ENCODE measurements around the gene BCDIN3D.
"Not testable (repeated sequence)": the region's sequence is repeated elsewhere in the genome, so short reads cannot be mapped to it uniquely, and the experiment has no call there.

Gene BCDIN3D

DNA sequence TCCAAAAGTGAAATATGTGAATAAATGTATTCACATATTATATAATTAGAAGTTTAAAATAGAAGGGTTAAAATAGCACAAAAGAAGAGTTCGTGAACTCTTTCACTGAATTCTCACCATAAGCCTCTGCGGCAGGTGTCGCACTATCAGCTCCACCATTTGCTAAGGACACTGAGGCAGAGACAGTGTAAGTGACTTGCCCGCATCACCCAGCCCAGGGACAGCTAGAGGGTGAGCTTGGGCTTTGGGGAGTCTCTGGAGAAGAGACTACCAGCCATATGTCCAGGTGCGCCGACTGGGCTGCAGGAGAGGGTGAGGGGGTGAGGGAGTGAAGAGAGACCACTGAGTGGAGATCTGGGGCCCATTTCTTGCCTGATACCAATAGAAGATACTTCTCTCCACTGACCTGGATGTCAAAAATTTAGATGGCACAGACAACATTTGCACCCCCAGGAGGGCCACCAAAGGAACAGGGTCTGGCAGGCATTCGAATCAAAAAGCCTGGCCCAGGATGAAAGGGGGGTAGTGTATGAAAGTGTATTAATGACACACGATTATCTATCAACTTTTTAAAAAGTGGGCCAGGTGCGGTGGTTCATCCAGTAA lies 32.3 kb upstream of the BCDIN3D start:
- DNase-seq, result peak; percentile 7

- peak; percentile 42 for DNase-seq
These were observed 31.4 kb upstream of the BCDIN3D start for GRCh38 chr12:49874142-49874897.

DNA sequence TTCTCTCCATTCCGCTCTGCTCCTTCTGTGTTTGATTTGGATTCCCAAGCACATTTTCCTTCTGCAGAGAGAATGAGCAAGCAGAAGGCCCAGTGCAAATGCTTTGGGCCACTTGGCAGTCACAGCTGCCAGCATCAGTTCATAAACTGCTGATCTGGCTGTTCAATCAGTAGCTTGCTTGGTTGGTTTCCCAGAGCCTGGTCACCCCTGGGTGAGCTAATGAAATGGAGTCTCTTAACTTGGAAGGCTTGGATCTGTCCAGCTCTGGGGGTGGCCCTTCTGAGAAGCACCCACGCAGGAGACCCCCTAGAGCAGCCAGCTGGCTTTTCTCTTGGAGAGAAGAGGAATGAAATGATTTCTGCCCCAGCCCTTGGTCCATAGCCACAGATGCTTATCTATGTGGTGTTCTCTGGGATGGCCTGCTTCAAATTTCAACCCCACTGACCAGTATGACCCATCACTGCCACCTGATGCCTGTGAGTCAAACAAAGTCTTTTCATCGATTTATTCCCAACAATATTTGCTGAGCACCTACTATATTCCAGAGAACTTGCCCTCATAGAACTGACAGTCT lies 30.5 kb upstream of the BCDIN3D start:
- peak; percentile 41 for DNase-seq

- no peak for DNase-seq
These were observed 29.9 kb upstream of the BCDIN3D start for GRCh38 chr12:49872781-49873181.

- DNase-seq, result peak; percentile 7
These were observed 29.5 kb upstream of the BCDIN3D start for GRCh38 chr12:49872381-49872780.

DNA sequence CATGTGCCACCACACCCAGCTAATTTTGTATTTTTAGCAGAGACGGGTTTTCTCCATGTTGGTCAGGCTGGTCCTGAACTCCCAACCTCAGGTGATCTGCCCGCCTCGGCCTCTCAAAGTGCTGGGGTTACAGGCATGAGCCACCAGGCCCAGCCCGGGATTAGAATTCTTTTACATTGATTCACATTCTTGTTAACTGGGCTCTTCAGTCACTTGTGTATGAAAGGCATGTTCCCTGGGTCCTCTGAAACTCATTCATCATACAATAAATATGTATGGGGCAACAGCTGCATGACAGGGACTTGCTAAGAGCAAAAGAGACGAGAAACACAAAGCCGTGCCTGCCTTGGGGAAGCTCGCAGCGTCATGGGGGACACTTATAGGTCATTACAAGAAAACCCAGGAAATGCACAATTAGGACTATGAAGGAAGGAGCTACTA lies 28.9 kb upstream of the BCDIN3D start:
- DNase-seq, result peak; percentile 13

GRCh38 chr12:49871263-49871561 lies 28.3 kb upstream of the BCDIN3D start:
- peak; percentile 26 for DNase-seq

DNA sequence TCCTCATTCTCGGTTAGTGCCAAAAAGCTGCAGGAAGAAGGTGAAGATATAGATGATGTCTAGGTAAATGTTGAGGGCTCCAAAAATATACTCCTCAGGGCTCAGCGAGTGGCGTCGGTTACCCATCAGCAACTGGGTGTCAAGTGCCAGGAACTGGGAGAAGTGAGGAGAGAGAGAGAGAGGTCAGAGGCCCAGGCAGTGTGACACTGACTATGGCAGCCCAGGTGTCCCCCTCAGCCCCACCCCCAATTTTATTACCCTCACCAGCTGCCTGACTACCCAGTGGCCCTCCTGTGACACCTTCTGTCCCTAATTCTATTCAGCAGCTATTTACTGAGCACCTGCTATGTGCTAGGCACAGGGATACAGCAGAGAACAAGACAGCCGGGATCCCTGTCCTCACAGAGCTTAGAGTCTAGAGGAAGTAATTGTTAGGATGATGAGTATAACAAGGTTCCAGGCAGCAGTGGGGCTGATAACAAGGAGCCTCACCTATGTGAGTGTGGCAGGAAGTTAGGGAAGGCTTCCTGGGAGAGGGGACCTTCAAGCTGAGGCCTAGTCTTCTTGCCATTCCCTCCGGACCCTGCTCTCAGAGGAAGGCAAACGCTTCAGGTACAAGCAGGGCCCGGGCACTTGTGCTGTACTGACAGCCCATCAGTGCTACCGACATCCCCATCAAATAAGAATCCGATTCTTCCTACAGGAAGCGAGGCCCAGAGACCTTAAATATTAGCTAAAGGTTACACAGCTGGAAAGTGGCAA lies 27.8 kb upstream of the BCDIN3D start:
- DNase-seq, result peak; percentile 21

- DNase-seq, result peak; percentile 43
These were observed 27.1 kb upstream of the BCDIN3D start for GRCh38 chr12:49869816-49870500.

DNA sequence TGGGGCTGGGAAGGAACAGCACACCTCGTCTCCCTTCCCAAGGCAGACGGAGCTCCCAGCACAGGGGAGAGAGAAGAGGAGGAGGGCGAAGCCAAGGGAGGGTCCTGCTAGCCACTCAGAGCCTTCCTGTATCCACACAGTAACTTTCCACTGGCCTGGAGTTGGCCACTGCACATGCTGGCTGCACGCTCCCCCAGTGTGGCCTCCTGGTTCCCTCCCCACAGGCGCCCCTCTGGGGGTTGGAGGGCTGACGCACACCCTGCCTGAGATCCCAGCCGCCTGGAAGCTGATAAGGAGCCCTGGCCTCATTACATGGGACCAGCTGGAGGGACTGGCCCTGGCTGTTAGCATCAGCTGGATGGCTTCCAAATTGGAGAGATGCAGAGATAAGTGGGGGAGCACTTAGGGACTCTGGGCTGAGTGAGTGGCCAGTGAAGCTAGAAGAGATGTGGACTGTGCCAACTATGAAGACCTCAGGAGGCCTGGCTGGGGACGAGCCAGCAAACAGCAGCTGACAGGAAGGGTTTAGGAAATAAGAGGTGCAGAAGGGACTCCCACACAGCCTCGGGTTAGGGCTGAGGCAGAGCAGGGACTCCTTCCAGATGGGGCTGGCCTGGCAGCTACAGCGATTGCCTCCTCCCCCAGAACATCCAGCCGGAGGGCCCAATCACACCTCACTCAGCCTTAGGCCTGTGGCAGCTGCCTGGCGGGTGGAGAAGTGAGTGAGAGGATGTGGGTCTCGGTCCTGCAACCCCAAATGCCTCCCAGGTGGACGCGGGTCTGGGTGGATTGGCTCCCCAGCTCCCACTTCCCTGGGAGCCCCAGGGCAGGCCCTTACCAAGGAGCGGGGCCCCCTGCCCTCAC lies 26.3 kb upstream of the BCDIN3D start:
- DNase-seq, result peak; percentile 87

DNA sequence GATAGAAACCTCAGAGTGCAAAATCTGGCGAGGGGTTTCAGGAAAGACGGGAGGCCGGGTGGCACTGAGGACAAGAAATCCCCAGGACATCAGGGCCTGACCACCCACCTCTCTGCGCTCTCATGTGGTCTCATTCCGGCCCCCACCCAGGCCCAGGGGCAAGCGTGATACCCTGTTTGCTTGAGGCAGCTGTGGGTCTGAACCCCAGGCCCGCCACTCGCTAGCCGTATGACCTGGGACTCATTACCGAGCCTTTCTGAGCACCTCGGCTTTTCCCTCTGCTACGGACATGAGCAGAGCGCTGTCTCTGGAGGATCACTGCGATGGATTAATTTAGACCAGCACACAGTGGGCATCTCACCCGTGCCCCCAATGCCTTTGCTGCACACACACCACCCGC lies 25.5 kb upstream of the BCDIN3D start:
- DNase-seq, result no peak

GRCh38 chr12:49867570-49868341 lies 24.9 kb upstream of the BCDIN3D start:
- DNase-seq, result peak; percentile 58

GRCh38 chr12:49866859-49867569 lies 24.1 kb upstream of the BCDIN3D start:
- DNase-seq, result peak; percentile 83

DNA sequence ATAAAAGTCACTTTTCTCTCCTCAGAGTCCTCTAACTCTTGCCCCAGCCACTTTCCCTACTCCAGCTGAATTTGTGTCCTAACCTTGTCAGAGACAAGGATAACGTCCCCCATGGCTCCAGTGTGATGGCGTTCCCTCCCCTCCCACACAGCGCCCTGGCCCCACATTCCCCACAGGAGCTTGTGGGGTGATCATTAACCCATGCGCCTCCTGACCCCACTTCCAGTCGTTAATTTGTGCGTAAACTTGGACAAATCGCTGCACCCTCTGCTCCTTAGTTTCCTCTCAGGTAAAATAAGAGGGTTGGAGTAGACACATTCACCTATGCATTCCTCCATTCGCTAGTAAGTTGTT lies 22.9 kb upstream of the BCDIN3D start:
- no peak for DNase-seq

DNA sequence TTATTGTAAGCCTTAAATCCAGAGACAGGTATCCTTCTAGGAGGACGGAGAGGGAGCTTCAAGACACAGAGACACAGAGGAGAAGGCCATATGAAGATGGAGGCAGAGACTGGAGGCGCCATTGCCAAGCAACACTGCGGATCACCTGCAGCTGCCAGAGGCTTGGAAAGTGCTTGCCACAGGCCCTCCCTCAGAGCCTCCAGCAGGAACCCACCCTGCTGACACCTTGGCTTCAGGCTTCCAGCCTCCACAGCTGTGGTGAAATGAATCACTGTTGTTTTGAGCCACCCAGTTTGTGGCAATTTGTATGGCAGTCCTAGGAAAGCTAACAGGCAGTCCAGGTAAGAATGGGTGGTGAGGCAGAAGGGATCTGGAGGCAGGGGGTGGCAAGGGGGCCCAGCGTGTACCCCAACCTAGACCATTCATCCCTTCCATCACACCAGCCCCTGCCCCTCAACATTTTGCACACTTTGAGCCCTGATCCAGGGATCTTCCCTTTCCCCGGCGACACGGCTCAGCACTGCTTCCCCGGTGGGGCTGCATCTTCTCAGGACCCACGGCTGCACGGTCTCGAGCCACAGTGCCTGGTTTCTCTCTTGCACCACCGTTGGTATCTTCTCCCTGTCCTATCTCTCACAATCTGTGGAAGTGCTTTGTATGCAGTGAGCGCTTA lies 22.3 kb upstream of the BCDIN3D start:
- peak; percentile 32 for DNase-seq

DNA sequence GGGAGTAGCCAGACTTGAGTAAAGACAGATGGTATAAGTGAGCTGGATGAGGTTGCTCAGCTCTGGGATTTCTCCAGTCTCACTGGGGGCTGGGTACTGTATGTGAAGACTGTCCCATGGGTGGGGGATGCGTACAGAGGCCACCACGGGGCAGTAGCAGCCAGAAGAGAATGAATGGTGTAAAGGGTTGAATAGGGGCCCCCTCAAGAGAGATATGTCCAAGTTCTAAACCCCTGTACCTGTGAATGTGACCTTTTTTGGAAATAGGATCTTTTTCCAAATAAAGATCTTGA lies 21.8 kb upstream of the BCDIN3D start:
- DNase-seq, result no peak

DNA sequence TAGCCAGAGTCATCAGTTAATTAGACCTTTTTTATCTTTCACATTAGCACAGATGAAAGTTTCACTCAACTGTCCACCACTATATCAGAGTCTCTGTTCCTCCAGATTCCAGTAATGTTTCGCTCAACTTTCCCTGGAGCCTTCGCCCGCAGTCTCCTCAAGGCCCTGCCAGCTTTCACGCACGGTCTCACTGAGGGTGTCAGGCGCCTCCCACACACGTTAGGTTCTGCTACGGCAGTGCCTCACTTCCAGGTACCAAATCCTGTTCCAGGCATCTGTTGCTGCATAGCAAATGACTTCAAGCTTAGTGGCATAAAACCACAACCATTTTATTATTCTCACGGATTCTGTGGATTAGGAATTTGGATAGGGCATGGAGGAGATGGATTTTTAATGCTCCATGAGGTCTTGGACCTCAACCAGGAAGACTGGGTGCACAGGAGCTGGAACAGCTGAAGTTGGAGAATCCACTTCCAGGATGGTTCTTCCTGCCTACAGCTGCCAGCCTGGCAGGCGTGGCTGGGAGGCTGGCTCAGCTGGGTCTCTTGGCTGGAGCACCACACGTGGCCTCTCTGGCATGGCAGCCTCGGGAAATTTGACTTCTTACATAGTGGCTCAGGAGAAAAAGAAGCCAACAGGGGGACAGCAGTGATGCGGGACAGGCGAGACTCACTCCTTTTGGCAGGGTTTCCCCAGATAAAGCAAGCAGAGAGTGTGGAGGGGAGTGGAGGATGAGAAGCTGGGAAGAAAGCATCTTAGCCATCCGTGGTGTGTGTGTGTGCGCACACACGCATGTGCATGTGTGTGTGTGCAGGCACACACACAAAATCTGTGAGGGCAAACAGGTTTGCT lies 21.3 kb upstream of the BCDIN3D start:
- DNase-seq, result peak; percentile 61

- DNase-seq, result not testable (repeated sequence)
These were observed 18.0 kb upstream of the BCDIN3D start for GRCh38 chr12:49860921-49861320.

DNA sequence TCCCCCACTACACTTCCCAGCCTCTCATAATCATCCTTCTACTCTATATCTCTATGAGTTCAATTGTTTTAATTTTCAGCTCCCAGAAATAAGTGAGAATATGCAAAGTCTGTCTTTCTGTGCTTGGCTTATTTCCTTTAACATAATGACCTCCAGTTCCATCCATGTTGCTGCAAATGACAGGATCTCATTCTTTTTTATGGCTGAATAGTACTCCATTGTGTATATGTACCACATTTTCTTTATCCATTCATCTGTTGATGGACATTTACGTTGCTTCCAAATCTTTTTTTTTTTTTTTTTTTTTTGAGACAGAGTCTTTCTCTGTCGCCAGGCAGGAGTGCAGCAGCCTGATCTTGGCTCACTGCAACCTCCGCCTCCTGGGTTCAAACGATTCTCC lies 13.0 kb upstream of the BCDIN3D start:
- DNase-seq, result not testable (repeated sequence)
